HepG2 (cell line): Measurements from ENCODE around the gene GPR62. TPM values are rescaled to one million over a fixed set of nuclear protein-coding genes. Genes with fewer than 3 reads are reported as not detected.
A peak's percentile ranks its signal among the peaks of the same experiment; 100 is the strongest.

Source experiments
- AGO2 ChIP-seq: fragments of 200-400 bp; formaldehyde crosslinking; optimal IDR thresholded peaks from 2 replicates; pipeline ENCODE3; 2017; ENCODE audit warnings: mild to moderate bottlenecking, low read depth, low read length, moderate library complexity
- CHCHD3 ChIP-seq: sonication (generic); formaldehyde crosslinking; IDR thresholded peaks from 2 replicates; pipeline ENCODE4 v1.8.0; 2022; ENCODE audit warnings: mild to moderate bottlenecking, missing genetic modification reagents, moderate library complexity
- ELF1 ChIP-seq: sonication (generic); formaldehyde crosslinking; IDR thresholded peaks from 2 replicates; pipeline ENCODE4 v1.4.0; 2020; ENCODE audit warnings: missing genetic modification reagents
- FOXO1 ChIP-seq: sonication (generic); formaldehyde crosslinking; IDR thresholded peaks from 2 replicates; pipeline ENCODE4 v1.4.0; 2020; ENCODE audit warnings: missing genetic modification reagents
- GABPB1 ChIP-seq: IDR thresholded peaks from 2 replicates; pipeline ENCODE4 v1.6.1; 2016; ENCODE audit warnings: mild to moderate bottlenecking, missing genetic modification reagents, moderate library complexity, missing compliant biosample characterization
- GATAD2A ChIP-seq: IDR thresholded peaks from 2 replicates; pipeline ENCODE4 v1.6.1; 2016
- HES4 ChIP-seq: sonication (generic); formaldehyde crosslinking; IDR thresholded peaks from 2 replicates; pipeline ENCODE4 v1.9.0; 2021; ENCODE audit warnings: mild to moderate bottlenecking, missing genetic modification reagents, borderline replicate concordance
- NCOA2 ChIP-seq: sonication (generic); formaldehyde crosslinking; IDR thresholded peaks from 2 replicates; pipeline ENCODE4 v1.8.0; 2022; ENCODE audit warnings: inconsistent platforms
- RXRB ChIP-seq: IDR thresholded peaks from 2 replicates; pipeline ENCODE4 v1.6.1; 2016; ENCODE audit warnings: borderline replicate concordance, missing genetic modification reagents, missing compliant biosample characterization
- TGIF2 ChIP-seq: IDR thresholded peaks from 2 replicates; pipeline ENCODE4 v1.6.1; 2016; ENCODE audit warnings: control low read depth, missing compliant biosample characterization
- TOPORS ChIP-seq: sonication (generic); formaldehyde crosslinking; IDR thresholded peaks from 2 replicates; pipeline ENCODE4 v1.8.0; 2023; ENCODE audit warnings: mild to moderate bottlenecking, missing genetic modification reagents
- TP53 ChIP-seq: sonication (generic); formaldehyde crosslinking; conservative IDR thresholded peaks from 2 replicates; pipeline ENCODE4 v1.4.0; 2020; ENCODE audit warnings: missing genetic modification reagents
- ZNF431 ChIP-seq: sonication (generic); formaldehyde crosslinking; IDR thresholded peaks from 2 replicates; pipeline ENCODE4 v1.9.0; 2022; ENCODE audit warnings: missing genetic modification reagents, low read depth, mild to moderate bottlenecking, borderline replicate concordance
- ZNF451 ChIP-seq: sonication (generic); formaldehyde crosslinking; IDR thresholded peaks from 2 replicates; pipeline ENCODE4 v1.5.0; 2020; ENCODE audit warnings: mild to moderate bottlenecking, missing genetic modification reagents
- ZNF761 ChIP-seq: sonication (generic); formaldehyde crosslinking; conservative IDR thresholded peaks from 2 replicates; pipeline ENCODE4 v1.4.0; 2020; ENCODE audit warnings: mild to moderate bottlenecking, missing genetic modification reagents
- ZNF780A ChIP-seq: sonication (generic); formaldehyde crosslinking; IDR thresholded peaks from 2 replicates; pipeline ENCODE4 v1.8.0; 2022; ENCODE audit warnings: mild to moderate bottlenecking, missing genetic modification reagents, moderate library complexity
- polyA plus RNA-seq, 8 experiments: library from polyadenylated mRNA; depleted of rRNA in 3 of 8; stranded (reverse) in 7 of 8; unstranded in 1 of 8; fragments of >200 nt; fragmentation: Illumina TruSeq in 4 of 8; extraction: Trizol in 4 of 8; gene quantifications; 2 replicates each; pipeline versions ENCODE4 v1.2.1 to v1.2.3, GENCODE V29; 2011 to 2016; ENCODE audit warnings: low read depth in 4 of 8, missing spikeins in 1 of 8, mixed read lengths in 1 of 8; ENCODE audit not compliant: insufficient read depth in 1 of 8
- total RNA-seq, 5 experiments: library from RNA; depleted of rRNA; stranded (reverse); fragments of >200 nt; fragmentation: Illumina TruSeq; extraction: Trizol; gene quantifications; 2 replicates each; pipeline ENCODE4 v1.2.3, GENCODE V29; 2016; ENCODE audit warnings: low read depth in 1 of 5
- TF ChIP-seq, protein P1 (sequence below): sonication (generic); formaldehyde crosslinking; IDR thresholded peaks from 2 replicates; pipeline ENCODE4 v1.4.0; 2020; ENCODE audit warnings: missing genetic modification reagents
- TF ChIP-seq, protein P2 (sequence below): IDR thresholded peaks from 2 replicates; pipeline ENCODE4 v1.6.1; 2016; ENCODE audit warnings: missing biosample characterization, missing genetic modification reagents, low read depth
- TF ChIP-seq, protein P3 (sequence below), 2 experiments: sonication (generic) in 1 of 2; formaldehyde crosslinking in 1 of 2; IDR thresholded peaks; 2 replicates each; pipeline versions ENCODE4 v1.4.0 to v1.6.1; 2018 to 2020; ENCODE audit warnings: missing genetic modification reagents in 2 of 2, borderline replicate concordance in 1 of 2, low read depth in 1 of 2, mild to moderate bottlenecking in 1 of 2, missing biosample characterization in 1 of 2
- TF ChIP-seq, protein P4 (sequence below): sonication (generic); formaldehyde crosslinking; IDR thresholded peaks from 2 replicates; pipeline ENCODE4 v1.4.0; 2020; ENCODE audit warnings: mild to moderate bottlenecking, missing genetic modification reagents

The GPR62 gene
- total and polyA plus RNA-seq, 2 of the 13 experiments (the other 11 are each of a cell fraction or from before 2014, with no cell fraction given) = not detected

DNA sequence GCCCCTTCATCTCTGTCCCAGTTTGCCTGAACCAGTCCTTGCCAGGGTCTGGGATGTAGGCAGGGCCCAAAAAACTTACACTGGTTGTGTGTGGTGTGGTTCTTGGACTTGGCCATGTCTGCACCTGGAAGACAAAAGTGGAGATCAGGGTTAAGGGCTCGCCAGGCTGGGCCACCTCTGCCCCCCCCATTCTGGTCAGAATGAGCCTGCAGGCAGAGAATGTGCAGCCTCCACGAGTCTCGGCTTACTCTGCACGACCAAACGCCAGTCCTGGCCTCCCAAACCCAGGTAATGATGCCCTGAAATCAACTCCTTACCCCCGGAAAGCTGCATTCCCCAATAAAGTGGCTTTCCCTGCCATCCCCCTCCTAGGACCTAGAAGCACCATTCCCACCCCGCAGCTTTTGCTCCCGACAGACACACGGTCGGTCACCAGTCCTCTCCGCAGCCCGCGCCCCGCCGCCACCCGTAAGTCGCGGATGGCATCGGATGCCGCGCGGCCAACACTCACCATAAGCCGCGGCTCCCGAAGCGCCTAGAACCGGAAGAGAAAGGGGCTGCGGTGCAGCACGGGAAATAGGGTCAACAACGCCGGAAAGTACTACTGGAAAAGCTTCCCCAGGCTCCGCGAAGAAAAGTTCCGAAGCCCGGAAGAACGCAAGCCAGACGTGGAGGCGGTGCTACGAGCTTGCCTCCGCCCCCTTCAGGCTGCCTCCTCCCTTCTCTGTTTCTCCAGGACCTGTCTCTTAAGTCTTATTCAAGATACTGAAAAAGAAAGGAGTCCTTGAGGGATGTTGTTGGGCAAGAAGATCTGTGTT is 40.4 kb downstream of the GPR62 start, which contains the start of gene RPL29 (continued):
- TF ChIP-seq, protein P1, sequence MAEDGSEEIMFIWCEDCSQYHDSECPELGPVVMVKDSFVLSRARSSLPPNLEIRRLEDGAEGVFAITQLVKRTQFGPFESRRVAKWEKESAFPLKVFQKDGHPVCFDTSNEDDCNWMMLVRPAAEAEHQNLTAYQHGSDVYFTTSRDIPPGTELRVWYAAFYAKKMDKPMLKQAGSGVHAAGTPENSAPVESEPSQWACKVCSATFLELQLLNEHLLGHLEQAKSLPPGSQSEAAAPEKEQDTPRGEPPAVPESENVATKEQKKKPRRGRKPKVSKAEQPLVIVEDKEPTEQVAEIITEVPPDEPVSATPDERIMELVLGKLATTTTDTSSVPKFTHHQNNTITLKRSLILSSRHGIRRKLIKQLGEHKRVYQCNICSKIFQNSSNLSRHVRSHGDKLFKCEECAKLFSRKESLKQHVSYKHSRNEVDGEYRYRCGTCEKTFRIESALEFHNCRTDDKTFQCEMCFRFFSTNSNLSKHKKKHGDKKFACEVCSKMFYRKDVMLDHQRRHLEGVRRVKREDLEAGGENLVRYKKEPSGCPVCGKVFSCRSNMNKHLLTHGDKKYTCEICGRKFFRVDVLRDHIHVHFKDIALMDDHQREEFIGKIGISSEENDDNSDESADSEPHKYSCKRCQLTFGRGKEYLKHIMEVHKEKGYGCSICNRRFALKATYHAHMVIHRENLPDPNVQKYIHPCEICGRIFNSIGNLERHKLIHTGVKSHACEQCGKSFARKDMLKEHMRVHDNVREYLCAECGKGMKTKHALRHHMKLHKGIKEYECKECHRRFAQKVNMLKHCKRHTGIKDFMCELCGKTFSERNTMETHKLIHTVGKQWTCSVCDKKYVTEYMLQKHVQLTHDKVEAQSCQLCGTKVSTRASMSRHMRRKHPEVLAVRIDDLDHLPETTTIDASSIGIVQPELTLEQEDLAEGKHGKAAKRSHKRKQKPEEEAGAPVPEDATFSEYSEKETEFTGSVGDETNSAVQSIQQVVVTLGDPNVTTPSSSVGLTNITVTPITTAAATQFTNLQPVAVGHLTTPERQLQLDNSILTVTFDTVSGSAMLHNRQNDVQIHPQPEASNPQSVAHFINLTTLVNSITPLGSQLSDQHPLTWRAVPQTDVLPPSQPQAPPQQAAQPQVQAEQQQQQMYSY (CRISPR knock-in tag) = no peak
- TF ChIP-seq, protein P2, sequence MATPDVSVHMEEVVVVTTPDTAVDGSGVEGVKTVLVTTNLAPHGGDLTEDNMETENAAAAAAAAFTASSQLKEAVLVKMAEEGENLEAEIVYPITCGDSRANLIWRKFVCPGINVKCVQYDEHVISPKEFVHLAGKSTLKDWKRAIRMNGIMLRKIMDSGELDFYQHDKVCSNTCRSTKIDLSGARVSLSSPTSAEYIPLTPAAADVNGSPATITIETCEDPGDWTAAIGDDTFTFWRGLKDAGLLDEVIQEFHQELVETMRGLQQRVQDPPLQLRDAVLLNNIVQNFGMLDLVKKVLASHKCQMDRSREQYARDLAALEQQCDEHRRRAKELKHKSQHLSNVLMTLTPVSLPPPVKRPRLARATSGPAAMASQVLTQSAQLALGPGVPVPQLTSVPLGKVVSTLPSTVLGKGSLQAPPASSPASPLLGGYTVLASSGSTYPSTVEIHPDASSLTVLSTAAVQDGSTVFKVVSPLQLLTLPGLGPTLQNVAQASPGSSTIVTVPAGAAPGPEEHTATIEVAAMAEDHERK = 0 out of 2 replicates have a peak, but pooled peaks have one; percentile 54
- TF ChIP-seq GATAD2A (CRISPR knock-in tag) (no peak; the same call in none of the 2 replicates), HES4 (CRISPR knock-in tag) (peak; percentile 89), ZNF451 (peak; percentile 60), TGIF2 (CRISPR knock-in tag) (peak; percentile 66; the same call in 1 of the 2 replicates), TOPORS (peak; percentile 70; the same call in 1 of the 2 replicates), ZNF780A (CRISPR knock-in tag) (peak; percentile 56; the same call in 1 of the 2 replicates), RXRB (CRISPR knock-in tag) (peak; percentile 63; the same call in 1 of the 2 replicates), ZNF431 (CRISPR knock-in tag) (peak; percentile 83), AGO2 (peak; percentile 92), ELF1 (CRISPR knock-in tag) (peak; percentile 98), TP53 (CRISPR knock-in tag) (peak; percentile 84; the same call in 1 of the 2 replicates), ZNF761 (CRISPR knock-in tag) (peak; percentile 91), NCOA2 (CRISPR knock-in tag) (peak; percentile 76), CHCHD3 (CRISPR knock-in tag) (no peak), FOXO1 (CRISPR knock-in tag) (peak; percentile 80), GABPB1 (CRISPR knock-in tag) (peak; percentile 100)
- TF ChIP-seq, protein P3, sequence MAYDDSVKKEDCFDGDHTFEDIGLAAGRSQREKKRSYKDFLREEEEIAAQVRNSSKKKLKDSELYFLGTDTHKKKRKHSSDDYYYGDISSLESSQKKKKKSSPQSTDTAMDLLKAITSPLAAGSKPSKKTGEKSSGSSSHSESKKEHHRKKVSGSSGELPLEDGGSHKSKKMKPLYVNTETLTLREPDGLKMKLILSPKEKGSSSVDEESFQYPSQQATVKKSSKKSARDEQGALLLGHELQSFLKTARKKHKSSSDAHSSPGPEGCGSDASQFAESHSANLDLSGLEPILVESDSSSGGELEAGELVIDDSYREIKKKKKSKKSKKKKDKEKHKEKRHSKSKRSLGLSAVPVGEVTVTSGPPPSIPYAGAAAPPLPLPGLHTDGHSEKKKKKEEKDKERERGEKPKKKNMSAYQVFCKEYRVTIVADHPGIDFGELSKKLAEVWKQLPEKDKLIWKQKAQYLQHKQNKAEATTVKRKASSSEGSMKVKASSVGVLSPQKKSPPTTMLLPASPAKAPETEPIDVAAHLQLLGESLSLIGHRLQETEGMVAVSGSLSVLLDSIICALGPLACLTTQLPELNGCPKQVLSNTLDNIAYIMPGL (CRISPR knock-in tag; IDR thresholded peaks at IDR 0.05; ENCODE audit: borderline replicate concordance in 1 of 2, low read depth in 1 of 2) = peak; percentile 90 to 94
- TF ChIP-seq, protein P4, sequence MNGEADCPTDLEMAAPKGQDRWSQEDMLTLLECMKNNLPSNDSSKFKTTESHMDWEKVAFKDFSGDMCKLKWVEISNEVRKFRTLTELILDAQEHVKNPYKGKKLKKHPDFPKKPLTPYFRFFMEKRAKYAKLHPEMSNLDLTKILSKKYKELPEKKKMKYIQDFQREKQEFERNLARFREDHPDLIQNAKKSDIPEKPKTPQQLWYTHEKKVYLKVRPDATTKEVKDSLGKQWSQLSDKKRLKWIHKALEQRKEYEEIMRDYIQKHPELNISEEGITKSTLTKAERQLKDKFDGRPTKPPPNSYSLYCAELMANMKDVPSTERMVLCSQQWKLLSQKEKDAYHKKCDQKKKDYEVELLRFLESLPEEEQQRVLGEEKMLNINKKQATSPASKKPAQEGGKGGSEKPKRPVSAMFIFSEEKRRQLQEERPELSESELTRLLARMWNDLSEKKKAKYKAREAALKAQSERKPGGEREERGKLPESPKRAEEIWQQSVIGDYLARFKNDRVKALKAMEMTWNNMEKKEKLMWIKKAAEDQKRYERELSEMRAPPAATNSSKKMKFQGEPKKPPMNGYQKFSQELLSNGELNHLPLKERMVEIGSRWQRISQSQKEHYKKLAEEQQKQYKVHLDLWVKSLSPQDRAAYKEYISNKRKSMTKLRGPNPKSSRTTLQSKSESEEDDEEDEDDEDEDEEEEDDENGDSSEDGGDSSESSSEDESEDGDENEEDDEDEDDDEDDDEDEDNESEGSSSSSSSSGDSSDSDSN = peak; percentile 75
